CD4-positive, alpha-beta T cell (primary cell): Measurements from ENCODE around the gene RINL. TPM values are rescaled to one million over a fixed set of nuclear protein-coding genes. Genes with fewer than 3 reads are reported as not detected.

Source experiments
- ATAC-seq: fragments of 200-7000 bp; cut with Tn5 transposase; one replicate; pipeline ENCODE4 v1.10.0; 2022; ENCODE audit warnings: mild to moderate bottlenecking; ENCODE audit not compliant: poor library complexity
- CTCF ChIA-PET: fragments of 350-600 bp; sonication (Branson Sonifier 250); formaldehyde crosslinking; loops from one replicate; lab custom pipeline; 2021; ENCODE audit warnings: antibody characterized with exemption, inconsistent platforms; lab: Charles Lee
- POLR2A ChIA-PET: fragments of 350-600 bp; sonication (Branson Sonifier 250); formaldehyde crosslinking; loops from one replicate; lab custom pipeline; 2021; ENCODE audit warnings: antibody characterized with exemption, inconsistent platforms; lab: Charles Lee
- DNase-seq, 14 experiments: peaks; one replicate each; pipeline ENCODE4 v3.0.0-alpha.2; 2013 to 2020; ENCODE audit warnings: mixed read lengths in 2 of 14
- H3K27ac ChIP-seq, 2 donors: one replicate each; pipeline versions ENCODE4 v1.5.1 to v1.7.0; 2013; ENCODE audit warnings: low read length in 2 of 2, low read depth in 1 of 2, mild to moderate bottlenecking in 1 of 2
- H3K27me3 ChIP-seq, 2 experiments: 1 replicate in 1 of 2; 2 replicates in 1 of 2; pipeline versions ENCODE4 v1.6.1 to v1.7.0; 2013; ENCODE audit warnings: low read length in 2 of 2, control low read depth in 1 of 2, mild to moderate bottlenecking in 1 of 2, moderate library complexity in 1 of 2; ENCODE audit not compliant: insufficient read depth in 2 of 2, control insufficient read depth in 1 of 2
- H3K36me3 ChIP-seq: one replicate; pipeline ENCODE4 v1.6.1; 2013; ENCODE audit warnings: low read length, control low read depth; ENCODE audit not compliant: insufficient read depth
- H3K4me1 ChIP-seq: one replicate; pipeline ENCODE4 v1.6.1; 2013; ENCODE audit warnings: low read length, control low read depth; ENCODE audit not compliant: insufficient read depth
- H3K4me3 ChIP-seq: one replicate; pipeline ENCODE4 v1.5.1; 2013; ENCODE audit warnings: mild to moderate bottlenecking, low read length, moderate library complexity
- H3K9me3 ChIP-seq, 2 experiments: 1 replicate in 1 of 2; 2 replicates in 1 of 2; pipeline versions ENCODE4 v1.6.1 to v1.7.0; 2013; ENCODE audit warnings: low read length in 2 of 2, mild to moderate bottlenecking in 2 of 2, control low read depth in 1 of 2, moderate library complexity in 1 of 2; ENCODE audit not compliant: control insufficient read depth in 1 of 2, insufficient read depth in 1 of 2
- H3K27ac Mint-ChIP-seq: one replicate; pipeline ENCODE4 v1.8.0; 2020; ENCODE audit warnings: mixed read lengths
- H3K27me3 Mint-ChIP-seq: one replicate; pipeline ENCODE4 v1.8.0; 2021; ENCODE audit warnings: mixed read lengths
- H3K36me3 Mint-ChIP-seq: one replicate; pipeline ENCODE4 v1.8.0; 2021; ENCODE audit warnings: low read depth, mixed read lengths
- H3K4me1 Mint-ChIP-seq: one replicate; pipeline ENCODE4 v1.8.0; 2021; ENCODE audit warnings: low read depth, mixed read lengths
- H3K4me3 Mint-ChIP-seq: one replicate; pipeline ENCODE4 v1.8.0; 2020; ENCODE audit warnings: mild to moderate bottlenecking, mixed read lengths
- H3K9me3 Mint-ChIP-seq: one replicate; pipeline ENCODE4 v1.8.0; 2020; ENCODE audit warnings: mixed read lengths
- CTCF ChIP-seq: fragments of 200-600 bp; IDR thresholded peaks from one replicate; pipeline ENCODE4 v1.8.0; 2022; ENCODE audit warnings: antibody characterized with exemption, mild to moderate bottlenecking
- intact Hi-C, 2 experiments: fragments of 100-400 bp; cut with DNase I in 1 of 2; cut with micrococcal nuclease in 1 of 2; formaldehyde crosslinking; loops; one replicate each; pipeline versions ENCODE4 v1.15.1 to v1.9.0; 2023 to 2025; cut with DNase I, micrococcal nuclease
- total RNA-seq, 174 experiments: library from RNA in 2 of 174; stranded (reverse) in 2 of 174; gene quantifications; one replicate each; pipeline ENCODE4 v1.2.3 and lab custom pipeline; 2021 to 2026

The RINL gene
- total RNA-seq, 2 experiments from 2014 or later = 19.5 to 21.3 TPM

- Mint-ChIP-seq H3K4me3 (peak overlapping the region; percentile 93), H3K9me3 (no peaks in the 10 kb centered on the region), H3K4me1 (peaks cover 47% of the 10 kb centered on the region), H3K27ac (peak overlapping the region; percentile 89), H3K36me3 (peaks cover 32% of the 10 kb centered on the region), H3K27me3 (no peaks in the 10 kb centered on the region)
- TF ChIP-seq CTCF = no peak
- peaks cover 44% of the 10 kb centered on the region for H3K4me1 ChIP-seq
- peak overlapping the region; percentile 97 for H3K4me3 ChIP-seq
- H3K9me3 ChIP-seq = no peaks in the 10 kb centered on the region
- DNase-seq (no peak), ATAC-seq (no peak)
- CTCF ChIA-PET = interaction anchor here (1.0 to 2.9 kb wide), 7 partner anchors 13 to 998 kb away, joined by 3 to 46 read pairs (median 5); partner anchors contain the start of genes FAM98C, MRPS12, PSMD8 and SARS2
- no peaks in the 10 kb centered on the region for H3K27me3 ChIP-seq
- POLR2A ChIA-PET = interaction anchor here (0.6 to 2.5 kb wide), 20 partner anchors 19 to 565 kb away, joined by 3 to 27 read pairs (median 4); partner anchors contain the start of genes ACTN4, CATSPERG, ECH1 and EIF3K
- intact Hi-C loops = no loop called here
- H3K36me3 ChIP-seq = peaks cover 12% of the 10 kb centered on the region
- peak overlapping the region; percentile 97 to 99 for H3K27ac ChIP-seq
Measured at GRCh38 chr19:38900202-38900629, 22.1 kb upstream of the RINL start.

- no peaks in the 10 kb centered on the region for H3K27me3 Mint-ChIP-seq
- POLR2A ChIA-PET = interaction anchor here (0.6 to 2.5 kb wide), 20 partner anchors 20 to 564 kb away, joined by 3 to 27 read pairs (median 4); partner anchors contain the start of genes ACTN4, CATSPERG, ECH1 and EIF3K
- H3K27ac ChIP-seq = peak within 1 kb of the TSS; percentile 97 to 99
- TF ChIP-seq CTCF = no peak
- no peaks in the 10 kb centered on the region for H3K9me3 ChIP-seq
- intact Hi-C loops = loop anchor here (1.0 to 2.0 kb wide), 6 partner anchors 21 to 68 kb away; partner anchors contain the start of genes MRPS12 (in 2 of the 2), RINL (in 2 of the 2), SARS2 (in 2 of the 2) and ECH1 (in 1 of the 2)
- H3K36me3 Mint-ChIP-seq = peaks cover 27% of the 10 kb centered on the region
- CTCF ChIA-PET = interaction anchor here (1.0 to 2.9 kb wide), 7 partner anchors 12 to 997 kb away, joined by 3 to 46 read pairs (median 5); partner anchors contain the start of genes FAM98C, MRPS12, PSMD8 and SARS2
- ATAC-seq (peak; percentile 86), DNase-seq (peak; percentile 97 to 100 (median 99))
- no peaks in the 10 kb centered on the region for H3K9me3 Mint-ChIP-seq
- peaks cover 49% of the 10 kb centered on the region for H3K4me1 ChIP-seq
- H3K4me1 Mint-ChIP-seq = peaks cover 47% of the 10 kb centered on the region
- H3K27me3 ChIP-seq = no peaks in the 10 kb centered on the region
- H3K27ac Mint-ChIP-seq = peak within 1 kb of the TSS; percentile 89
- H3K4me3 ChIP-seq = peak within 1 kb of the TSS; percentile 97
- peak within 1 kb of the TSS; percentile 93 for H3K4me3 Mint-ChIP-seq
- peaks cover 6% of the 10 kb centered on the region for H3K36me3 ChIP-seq
Measured at GRCh38 chr19:38899447-38900201, 21.5 kb upstream of the RINL start, which contains the start of the genes NFKBIB and SIRT2. Gene NFKBIB (plus strand): TSS chr19:38899969. CDS start chr19:38900033, 64 bp downstream. Gene SIRT2 (minus strand): TSS chr19:38899618. CDS start chr19:38899521, 97 bp downstream.

GRCh38 chr19:38898788-38899446 lies 20.8 kb upstream of the RINL start:
- Mint-ChIP-seq H3K9me3 (no peaks in the 10 kb centered on the region), H3K36me3 (peaks cover 20% of the 10 kb centered on the region), H3K27ac (peak overlapping the region; percentile 89), H3K27me3 (no peaks in the 10 kb centered on the region), H3K4me3 (peak overlapping the region; percentile 93), H3K4me1 (peaks cover 41% of the 10 kb centered on the region)
- Histone ChIP-seq H3K4me3 (peak overlapping the region; percentile 97), H3K9me3 (no peaks in the 10 kb centered on the region), H3K27me3 (no peaks in the 10 kb centered on the region), H3K36me3 (peaks cover under 1% of the 10 kb centered on the region), H3K4me1 (peaks cover 49% of the 10 kb centered on the region), H3K27ac (peak overlapping the region; percentile 95 to 99)
- CTCF ChIA-PET = interaction anchor here (1.3 to 2.9 kb wide), 2 partner anchors 29 to 31 kb away, joined by 5 to 46 read pairs; partner anchors contain the start of genes MRPS12 and SARS2
- POLR2A ChIA-PET = interaction anchor here (2.5 kb wide), 1 partner anchor 31 kb away, joined by 27 read pairs; the partner anchor contains the start of genes MRPS12 and SARS2
- DNase-seq = no peak
- no peak for TF ChIP-seq CTCF
- intact Hi-C loops = loop anchor here (1.0 to 2.0 kb wide), 6 partner anchors 20 to 68 kb away; partner anchors contain the start of genes MRPS12 (in 2 of the 2), RINL (in 2 of the 2), SARS2 (in 2 of the 2) and ECH1 (in 1 of the 2)
- no peak for ATAC-seq
